Measurements from ENCODE around the gene STXBP6.

STXBP6 gene

DNA sequence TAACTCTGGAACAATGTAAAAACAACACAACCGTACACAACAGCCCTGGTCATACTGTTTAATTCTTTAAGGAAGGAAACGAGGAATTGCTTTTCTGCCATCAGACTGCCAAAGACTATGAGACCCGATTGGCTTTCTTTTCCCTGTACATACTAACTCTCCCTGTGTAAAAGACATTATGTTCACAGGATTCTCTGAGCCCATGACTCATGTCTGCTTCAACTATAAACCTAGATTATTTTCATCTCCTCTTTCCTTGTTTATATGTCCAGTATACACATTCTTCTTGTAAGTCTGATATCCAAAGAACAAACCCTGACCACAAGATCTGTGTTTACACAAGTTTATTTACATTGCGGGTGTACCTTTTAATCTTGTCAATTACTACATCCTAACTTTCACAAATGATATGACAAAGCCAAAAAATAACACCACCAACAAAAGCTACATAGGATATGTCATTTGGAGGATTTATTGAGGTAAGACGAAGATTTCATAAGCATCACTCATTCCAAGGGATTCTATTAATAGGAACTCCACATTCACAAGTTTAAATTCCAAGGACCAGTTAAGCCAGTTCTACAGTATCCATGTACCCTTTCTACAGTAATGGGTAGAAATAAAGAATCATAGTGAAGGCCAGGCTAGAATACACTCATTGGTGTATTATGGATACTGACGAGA is 67.3 kb downstream of the STXBP6 start:
- no peaks in the 10 kb centered on the region for H3K9me3 ChIP-seq
- H3K4me1 ChIP-seq, result no peaks in the 10 kb centered on the region
- no peaks in the 10 kb centered on the region for H3K27me3 ChIP-seq
- no peaks in the 10 kb centered on the region for H3K36me3 ChIP-seq
- no peak for DNase-seq
- H3K4me3 ChIP-seq (ENCODE audit: low read depth, low read length), result no peak overlapping the region
- TF ChIP-seq, protein P1, sequence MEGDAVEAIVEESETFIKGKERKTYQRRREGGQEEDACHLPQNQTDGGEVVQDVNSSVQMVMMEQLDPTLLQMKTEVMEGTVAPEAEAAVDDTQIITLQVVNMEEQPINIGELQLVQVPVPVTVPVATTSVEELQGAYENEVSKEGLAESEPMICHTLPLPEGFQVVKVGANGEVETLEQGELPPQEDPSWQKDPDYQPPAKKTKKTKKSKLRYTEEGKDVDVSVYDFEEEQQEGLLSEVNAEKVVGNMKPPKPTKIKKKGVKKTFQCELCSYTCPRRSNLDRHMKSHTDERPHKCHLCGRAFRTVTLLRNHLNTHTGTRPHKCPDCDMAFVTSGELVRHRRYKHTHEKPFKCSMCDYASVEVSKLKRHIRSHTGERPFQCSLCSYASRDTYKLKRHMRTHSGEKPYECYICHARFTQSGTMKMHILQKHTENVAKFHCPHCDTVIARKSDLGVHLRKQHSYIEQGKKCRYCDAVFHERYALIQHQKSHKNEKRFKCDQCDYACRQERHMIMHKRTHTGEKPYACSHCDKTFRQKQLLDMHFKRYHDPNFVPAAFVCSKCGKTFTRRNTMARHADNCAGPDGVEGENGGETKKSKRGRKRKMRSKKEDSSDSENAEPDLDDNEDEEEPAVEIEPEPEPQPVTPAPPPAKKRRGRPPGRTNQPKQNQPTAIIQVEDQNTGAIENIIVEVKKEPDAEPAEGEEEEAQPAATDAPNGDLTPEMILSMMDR (IDR thresholded peaks at IDR 0.05; ENCODE audit: low read depth, low read length), result no peak

GRCh38 chr14:24979725-24980239 is 70.2 kb downstream of the STXBP6 start:
- no peak for DNase-seq

GRCh38 chr14:24978862-24979724 is 70.9 kb downstream of the STXBP6 start:
- Histone ChIP-seq H3K9me3 (no peaks in the 10 kb centered on the region), H3K4me1 (no peaks in the 10 kb centered on the region), H3K36me3 (no peaks in the 10 kb centered on the region), H3K27me3 (no peaks in the 10 kb centered on the region), H3K4me3 (ENCODE audit: low read depth, low read length) (no peak overlapping the region)
- TF ChIP-seq, protein P1 (IDR thresholded peaks at IDR 0.05; ENCODE audit: low read depth, low read length), result no peak
- DNase-seq, result no peak

More at GRCh38 chr14:24979725-24980239, 70.2 kb downstream of the STXBP6 start:
- Histone ChIP-seq H3K4me1 (no peaks in the 10 kb centered on the region), H3K9me3 (no peaks in the 10 kb centered on the region), H3K36me3 (no peaks in the 10 kb centered on the region), H3K4me3 (ENCODE audit: low read depth, low read length) (no peak overlapping the region), H3K27me3 (no peaks in the 10 kb centered on the region)
- TF ChIP-seq, protein P1 (IDR thresholded peaks at IDR 0.05; ENCODE audit: low read depth, low read length), result no peak

DNA sequence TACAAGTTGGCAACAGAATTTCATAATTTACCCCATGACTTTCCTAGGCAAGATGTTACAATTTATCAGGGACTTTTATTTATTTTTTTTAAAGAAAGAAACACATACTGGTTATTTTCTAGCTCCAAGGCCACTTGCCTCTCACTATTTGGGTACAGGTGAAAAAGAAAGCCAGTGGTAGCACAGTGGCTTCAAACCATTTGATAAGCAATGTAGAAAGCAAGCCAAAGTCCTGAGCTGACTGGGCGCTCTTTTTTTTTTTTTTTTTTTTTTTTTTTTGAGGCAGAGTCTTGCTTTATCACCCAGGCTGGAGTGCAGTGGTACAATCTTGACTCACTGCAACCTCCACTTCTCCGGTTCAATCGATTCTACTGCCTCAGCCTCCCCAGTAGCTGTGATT is 73.3 kb downstream of the STXBP6 start:
- TF ChIP-seq, protein P1 (IDR thresholded peaks at IDR 0.05; ENCODE audit: low read depth, low read length), result no peak
- Histone ChIP-seq H3K36me3 (no peaks in the 10 kb centered on the region), H3K4me3 (ENCODE audit: low read depth, low read length) (no peak overlapping the region), H3K27me3 (no peaks in the 10 kb centered on the region), H3K4me1 (no peaks in the 10 kb centered on the region), H3K9me3 (no peaks in the 10 kb centered on the region)
- DNase-seq, result no peak

DNA sequence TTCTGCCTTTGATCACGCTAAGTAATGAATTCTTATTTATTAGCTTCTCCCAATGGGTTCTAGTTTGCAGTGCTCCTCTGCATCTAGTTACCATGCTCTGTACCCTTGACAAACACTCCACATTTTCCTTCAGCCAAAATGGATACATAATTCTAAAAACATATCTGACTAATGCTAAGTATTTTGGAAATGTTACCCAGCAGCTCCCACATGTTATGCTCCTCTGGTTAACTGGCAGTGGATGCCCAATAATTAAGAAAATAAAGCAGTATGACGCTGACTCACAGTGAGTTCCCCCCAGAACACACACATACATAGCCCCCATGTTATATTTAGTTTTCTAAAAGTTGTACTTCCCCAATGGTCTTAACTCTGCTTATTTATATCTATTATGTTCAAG is 74.6 kb downstream of the STXBP6 start:
- Histone ChIP-seq H3K36me3 (no peaks in the 10 kb centered on the region), H3K4me1 (no peaks in the 10 kb centered on the region), H3K9me3 (no peaks in the 10 kb centered on the region), H3K4me3 (ENCODE audit: low read depth, low read length) (no peak overlapping the region), H3K27me3 (no peaks in the 10 kb centered on the region)
- TF ChIP-seq, protein P1 (IDR thresholded peaks at IDR 0.05; ENCODE audit: low read depth, low read length), result no peak
- DNase-seq, result no peak

All from BE2C (cell line).